ENCODE data around the gene RUBCN.
"Not testable (repeated sequence)": the region's sequence is repeated elsewhere in the genome, so short reads cannot be mapped to it uniquely, and the experiment has no call there.

RUBCN gene

GRCh38 chr3:197663367-197664140 is 73.2 kb downstream of the RUBCN start:
- not testable (repeated sequence) for H3K4me3 ChIP-seq (replicated peaks in 1 of 2; ENCODE audit: low read depth in 2 of 2, low read length in 2 of 2); DNase-seq (ENCODE audit: low read depth in 2 of 2)

- not testable (repeated sequence) for DNase-seq (ENCODE audit: low read depth in 2 of 2); H3K4me3 ChIP-seq (replicated peaks in 1 of 2; ENCODE audit: low read depth in 2 of 2, low read length in 2 of 2)
Observed at GRCh38 chr3:197662352-197662751, 74.4 kb downstream of the RUBCN start.

DNA sequence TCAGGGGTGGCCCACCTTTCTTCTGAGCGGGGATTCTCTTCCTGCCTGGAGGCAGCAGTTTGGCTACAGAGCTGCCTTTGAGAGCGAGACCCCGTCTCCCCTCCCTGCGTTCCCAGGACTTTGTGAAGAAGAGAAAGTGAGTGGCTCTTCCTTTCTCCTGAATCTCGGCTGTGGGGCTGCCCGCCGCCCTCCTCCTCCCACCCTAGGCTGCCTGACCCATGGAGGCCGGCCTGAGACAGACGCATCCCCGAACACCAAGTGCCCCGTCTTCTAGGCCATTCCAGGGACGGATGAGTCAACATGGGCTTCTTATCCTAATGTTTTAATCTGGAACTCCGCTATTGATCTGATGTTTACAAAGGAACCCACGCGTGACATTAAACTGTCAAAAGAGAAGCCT is 74.8 kb downstream of the RUBCN start:
- DNase-seq (ENCODE audit: low read depth in 2 of 2); H3K4me3 ChIP-seq (replicated peaks in 1 of 2; ENCODE audit: low read depth in 2 of 2, low read length in 2 of 2): not testable (repeated sequence)

GRCh38 chr3:197661234-197661834 is 75.4 kb downstream of the RUBCN start:
- DNase-seq (ENCODE audit: low read depth in 2 of 2); H3K4me3 ChIP-seq (replicated peaks in 1 of 2; ENCODE audit: low read depth in 2 of 2, low read length in 2 of 2): not testable (repeated sequence)

DNA sequence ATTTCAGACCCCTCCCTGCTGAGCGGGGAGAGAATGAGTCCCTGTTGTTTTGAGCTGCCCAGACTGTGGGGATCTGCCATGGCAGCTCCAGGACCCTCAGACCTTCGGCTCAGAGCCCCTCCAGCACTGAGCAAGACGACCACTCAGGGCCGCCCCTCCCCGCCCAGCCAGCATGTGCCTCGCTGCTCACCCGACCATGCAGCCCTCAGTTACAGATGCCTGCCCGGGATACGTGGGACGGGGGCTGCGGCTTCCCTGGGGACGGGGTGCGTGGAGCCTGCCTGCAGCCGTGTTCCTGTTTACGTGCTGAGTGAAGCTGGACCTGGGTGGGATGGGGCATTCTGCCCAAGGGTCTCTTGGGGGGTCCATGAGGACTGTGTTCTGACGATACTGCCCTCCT is 77.0 kb downstream of the RUBCN start:
- DNase-seq (ENCODE audit: low read depth in 2 of 2); H3K4me3 ChIP-seq (replicated peaks in 1 of 2; ENCODE audit: low read depth in 2 of 2, low read length in 2 of 2): not testable (repeated sequence)

DNA sequence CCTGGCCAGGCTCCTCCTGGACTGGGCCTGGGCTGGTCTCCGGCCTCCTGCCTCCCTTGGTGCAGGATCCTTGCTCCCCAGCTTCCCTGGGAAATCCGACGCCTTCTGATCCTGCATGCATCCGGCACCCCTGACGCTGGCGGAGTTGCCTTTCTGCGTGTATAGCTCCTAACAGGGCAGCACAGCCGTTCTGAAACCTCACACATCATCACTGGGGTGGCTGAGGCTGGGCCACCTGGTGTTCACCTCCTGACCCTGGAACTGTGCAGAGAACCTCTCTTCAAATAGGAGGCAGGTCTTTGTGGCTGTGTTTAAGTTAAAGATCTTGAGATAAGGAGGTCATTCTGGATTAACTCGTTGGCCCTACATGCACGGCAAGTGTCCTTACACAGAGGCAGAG is 77.6 kb downstream of the RUBCN start:
- not testable (repeated sequence) for DNase-seq (ENCODE audit: low read depth in 2 of 2)

GRCh38 chr3:197658706-197659105 is 78.0 kb downstream of the RUBCN start:
- DNase-seq (ENCODE audit: low read depth in 2 of 2); H3K4me3 ChIP-seq (replicated peaks in 1 of 2; ENCODE audit: low read depth in 2 of 2, low read length in 2 of 2): not testable (repeated sequence)

More for the DNA sequence above, 77.6 kb downstream of the RUBCN start:
- H3K4me3 ChIP-seq (replicated peaks in 1 of 2; ENCODE audit: low read depth in 2 of 2, low read length in 2 of 2): not testable (repeated sequence)

DNA sequence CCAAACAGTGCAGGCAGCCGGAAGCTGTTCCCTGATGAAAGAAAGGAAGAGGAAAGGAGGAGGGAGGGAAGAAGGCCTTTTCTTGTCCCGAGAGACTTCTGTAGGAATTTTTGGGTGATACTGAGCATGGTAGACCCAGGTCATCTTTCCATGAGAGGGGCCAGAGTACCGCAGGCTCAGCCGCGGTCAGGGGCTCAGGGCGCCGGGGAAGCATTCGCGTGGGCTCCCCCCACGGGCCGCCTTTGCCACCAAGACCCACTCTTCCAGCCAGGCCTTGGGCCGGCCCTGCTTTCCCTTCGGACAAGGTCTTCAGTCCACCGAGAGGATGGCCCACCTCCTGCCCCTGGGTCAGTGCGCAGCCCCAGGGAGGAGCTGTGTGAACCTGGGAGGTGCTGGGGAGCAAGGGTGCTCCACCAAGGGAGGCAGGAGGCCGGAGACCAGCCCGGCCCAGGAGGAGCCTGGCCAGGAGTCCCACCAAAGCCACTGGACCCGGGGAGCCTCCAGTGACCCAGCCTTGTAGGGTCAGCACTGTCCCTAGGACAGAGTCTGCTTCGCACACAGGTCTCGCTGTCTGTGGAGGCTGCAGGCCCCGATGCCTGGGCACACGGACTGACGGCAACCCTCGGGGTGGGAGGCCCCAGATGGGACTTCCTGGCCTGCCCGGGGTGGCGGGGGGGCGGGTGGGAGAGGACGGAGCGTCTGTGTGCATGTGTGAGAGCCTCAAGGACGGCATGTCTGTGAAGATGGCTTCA is 79.0 kb downstream of the RUBCN start:
- DNase-seq (ENCODE audit: low read depth in 2 of 2); H3K4me3 ChIP-seq (replicated peaks in 1 of 2; ENCODE audit: low read depth in 2 of 2, low read length in 2 of 2): not testable (repeated sequence)

DNA sequence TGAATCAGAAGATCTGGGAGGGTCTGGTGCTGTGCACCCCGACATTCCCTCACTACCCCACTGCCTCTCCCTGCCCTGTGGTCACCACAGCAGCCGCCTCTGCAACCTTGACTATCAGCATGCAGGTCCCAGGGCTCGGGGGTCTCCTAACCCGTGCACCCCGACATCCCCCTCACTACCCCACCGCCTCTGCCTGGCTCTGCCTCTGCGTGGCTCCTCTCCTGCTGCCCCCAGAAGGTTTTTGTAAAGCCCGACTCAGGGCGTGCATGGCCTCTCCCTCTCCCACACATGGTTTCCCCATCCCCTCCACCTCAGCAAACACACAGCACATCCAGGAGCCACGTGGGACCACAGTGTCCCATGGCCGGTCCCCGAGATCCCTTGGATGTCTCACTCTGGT is 79.7 kb downstream of the RUBCN start:
- DNase-seq (ENCODE audit: low read depth in 2 of 2); H3K4me3 ChIP-seq (replicated peaks in 1 of 2; ENCODE audit: low read depth in 2 of 2, low read length in 2 of 2): not testable (repeated sequence)

- H3K4me3 ChIP-seq (replicated peaks in 1 of 2; ENCODE audit: low read depth in 2 of 2, low read length in 2 of 2); DNase-seq (ENCODE audit: low read depth in 2 of 2): not testable (repeated sequence)
Observed at GRCh38 chr3:197656129-197656528, 80.6 kb downstream of the RUBCN start.

DNA sequence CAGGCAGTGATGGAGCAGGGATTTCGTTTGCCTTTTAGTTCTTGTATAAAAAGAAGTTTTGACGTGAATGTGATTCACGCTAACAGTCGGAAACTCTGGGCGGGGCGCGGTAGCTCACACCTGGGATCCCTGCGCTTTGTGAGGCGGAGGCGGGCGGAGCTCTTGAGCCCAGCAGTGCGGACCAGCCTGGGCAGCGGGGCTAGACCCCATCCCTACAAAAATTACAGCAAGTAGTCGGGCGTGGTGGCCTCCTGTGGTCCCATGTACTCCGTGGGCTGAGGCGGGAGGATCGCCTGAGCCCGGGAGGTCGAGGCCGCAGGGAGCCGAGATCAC is 81.7 kb downstream of the RUBCN start:
- H3K4me3 ChIP-seq (replicated peaks in 1 of 2; ENCODE audit: low read depth in 2 of 2, low read length in 2 of 2); DNase-seq (ENCODE audit: low read depth in 2 of 2): not testable (repeated sequence)

DNA sequence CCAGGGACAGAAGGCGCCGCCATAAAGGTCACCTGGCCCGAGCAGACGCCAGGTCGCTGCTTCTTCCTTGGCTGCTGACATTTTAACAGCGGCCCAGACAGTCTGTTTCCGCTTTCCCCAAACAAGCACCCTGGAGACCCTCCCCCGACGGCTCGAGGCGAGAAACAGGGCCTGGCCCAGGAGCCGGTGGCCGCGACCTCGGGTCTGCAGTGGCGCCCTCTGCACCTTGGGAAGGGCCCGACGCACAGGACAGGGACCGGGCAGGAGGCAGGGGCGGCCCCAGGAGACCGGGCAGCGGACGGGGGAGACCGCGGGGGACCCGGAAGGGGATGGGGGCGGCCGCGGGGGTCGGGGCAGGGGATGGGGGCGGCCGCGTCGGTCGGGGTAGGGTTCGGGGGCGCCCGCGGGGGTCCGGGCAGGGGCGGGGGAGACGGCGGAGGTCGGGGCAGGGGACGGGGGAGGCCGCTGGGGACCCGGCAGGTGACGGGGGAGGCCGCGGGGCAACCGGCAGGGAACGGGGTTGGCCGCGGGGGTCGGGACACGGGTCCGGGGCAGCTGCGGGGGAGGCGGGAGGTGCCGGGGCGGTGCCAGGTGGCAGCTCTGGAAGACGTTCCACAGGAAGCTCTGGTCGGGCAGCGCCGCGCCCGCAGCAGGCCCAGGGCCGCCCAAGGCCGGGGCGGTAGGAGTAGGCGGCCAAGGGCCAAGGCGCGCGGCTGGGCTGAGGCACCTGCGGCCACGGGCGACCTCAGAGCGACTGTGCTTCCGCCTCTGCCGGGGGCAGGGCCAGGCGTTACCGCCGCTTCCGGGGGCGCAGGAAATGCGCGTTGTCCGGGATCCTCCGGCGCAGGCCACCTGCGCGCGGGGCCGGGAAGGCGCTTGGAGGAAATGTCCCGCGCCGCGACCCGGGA is 82.4 kb downstream of the RUBCN start:
- not testable (repeated sequence) for DNase-seq (ENCODE audit: low read depth in 2 of 2)
- peak overlapping the region in 1 of 2 donors; percentile 24 for H3K4me3 ChIP-seq (replicated peaks in 1 of 2; ENCODE audit: low read depth in 2 of 2, low read length in 2 of 2)

DNA sequence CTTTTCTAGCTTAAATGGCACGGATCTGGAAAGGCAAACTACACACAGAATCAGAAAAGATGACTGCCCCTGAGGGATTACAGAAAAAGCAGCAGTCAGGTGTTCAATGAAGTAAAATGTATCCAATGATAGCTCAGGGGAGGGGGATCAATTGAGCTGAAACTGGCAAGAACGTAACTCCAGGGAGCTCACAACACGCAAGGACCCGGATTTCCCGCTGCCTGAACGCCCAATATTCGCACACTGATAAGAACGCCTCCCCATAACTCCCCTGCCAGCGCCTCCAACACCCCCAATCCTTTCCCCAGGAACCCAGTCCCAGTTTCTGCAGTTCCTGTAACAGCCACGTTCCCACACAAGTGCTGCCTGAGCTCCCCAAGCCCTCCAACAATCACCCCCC is 83.8 kb downstream of the RUBCN start:
- not testable (repeated sequence) for DNase-seq (ENCODE audit: low read depth in 2 of 2); H3K4me3 ChIP-seq (replicated peaks in 1 of 2; ENCODE audit: low read depth in 2 of 2, low read length in 2 of 2)

GRCh38 chr3:197647649-197648048 is 89.1 kb downstream of the RUBCN start:
- not testable (repeated sequence) for DNase-seq (ENCODE audit: low read depth in 2 of 2); H3K4me3 ChIP-seq (replicated peaks in 1 of 2; ENCODE audit: low read depth in 2 of 2, low read length in 2 of 2)

DNA sequence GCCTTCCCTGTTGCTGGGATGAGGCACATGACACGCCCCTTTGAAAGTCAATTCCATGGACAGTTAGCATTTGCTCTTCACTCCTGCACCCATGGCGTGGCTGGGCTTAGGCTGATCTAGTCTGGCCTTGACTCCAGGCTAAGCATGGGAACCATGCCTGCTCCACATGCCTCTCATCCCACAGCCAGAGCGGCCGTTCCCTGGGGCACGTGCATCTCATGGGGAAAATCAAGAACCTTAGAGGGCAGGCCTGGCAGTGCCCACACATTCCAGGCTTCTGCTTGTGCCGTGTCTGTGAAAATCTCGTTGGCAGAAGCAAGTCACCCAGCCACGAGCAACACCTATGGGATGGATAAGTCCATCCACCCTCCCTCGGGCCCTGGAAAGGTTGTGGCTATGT is 89.5 kb downstream of the RUBCN start:
- not testable (repeated sequence) for DNase-seq (ENCODE audit: low read depth in 2 of 2); H3K4me3 ChIP-seq (replicated peaks in 1 of 2; ENCODE audit: low read depth in 2 of 2, low read length in 2 of 2)

GRCh38 chr3:197646294-197646693 is 90.4 kb downstream of the RUBCN start:
- not testable (repeated sequence) for H3K4me3 ChIP-seq (replicated peaks in 1 of 2; ENCODE audit: low read depth in 2 of 2, low read length in 2 of 2); DNase-seq (ENCODE audit: low read depth in 2 of 2)

- not testable (repeated sequence) for DNase-seq (ENCODE audit: low read depth in 2 of 2); H3K4me3 ChIP-seq (replicated peaks in 1 of 2; ENCODE audit: low read depth in 2 of 2, low read length in 2 of 2)
Observed at GRCh38 chr3:197637556-197637955, 99.1 kb downstream of the RUBCN start.

Measured in cardiac fibroblast (primary cell).